Muscle of back (tissue), 13 donors: Measurements from ENCODE around the gene KRTAP2-4. TPM values are rescaled to one million over a fixed set of nuclear protein-coding genes. Genes with fewer than 3 reads are reported as not detected.
"Not testable (repeated sequence)": the region's sequence is repeated elsewhere in the genome, so short reads cannot be mapped to it uniquely, and the experiment has no call there.

Experiments used
- DNase-seq, 3 donors: peaks; one replicate each; pipeline versions ENCODE4 v3.0.0 to v3.0.0-alpha.2; 2013
- long read RNA-seq, 9 donors: transcript quantifications; one replicate each; lab custom pipeline, GENCODE V29; 2026
- polyA plus RNA-seq, 10 donors: library from polyadenylated mRNA; unstranded; fragments of 120-200 nt; gene quantifications; one replicate each; pipeline ENCODE4 v1.2.1, GENCODE V29; 2013; ENCODE audit not compliant: insufficient read length in 10 of 10

The KRTAP2-4 gene, protein sequence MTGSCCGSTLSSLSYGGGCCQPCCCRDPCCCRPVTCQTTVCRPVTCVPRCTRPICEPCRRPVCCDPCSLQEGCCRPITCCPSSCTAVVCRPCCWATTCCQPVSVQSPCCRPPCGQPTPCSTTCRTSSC
- not detected for polyA plus RNA-seq
- long read RNA-seq, donor 1: 0 reads
- long read RNA-seq, donor 2: 0 reads
- long read RNA-seq, donor 3: 0 reads
- long read RNA-seq, donor 4: 0 reads
- long read RNA-seq, donor 5: 0 reads
- long read RNA-seq, donor 6: 0 reads
- long read RNA-seq, donor 7: 0 reads
- long read RNA-seq, donor 8: 0 reads
- long read RNA-seq, donor 9: 0 reads

- DNase-seq: peak in 1 of 3 donors; percentile 76
Measured at GRCh38 chr17:41065829-41066624, at the start of gene KRTAP2-4. Gene KRTAP2-4, minus strand, starts transcription at chr17:41065879. Its CDS starts 34 bp downstream, at chr17:41065845.

GRCh38 chr17:41111151-41111885 is 45.6 kb upstream of the KRTAP2-4 start:
- no peak for DNase-seq

GRCh38 chr17:41108728-41109386 is 43.2 kb upstream of the KRTAP2-4 start:
- DNase-seq: not testable (repeated sequence)

DNA sequence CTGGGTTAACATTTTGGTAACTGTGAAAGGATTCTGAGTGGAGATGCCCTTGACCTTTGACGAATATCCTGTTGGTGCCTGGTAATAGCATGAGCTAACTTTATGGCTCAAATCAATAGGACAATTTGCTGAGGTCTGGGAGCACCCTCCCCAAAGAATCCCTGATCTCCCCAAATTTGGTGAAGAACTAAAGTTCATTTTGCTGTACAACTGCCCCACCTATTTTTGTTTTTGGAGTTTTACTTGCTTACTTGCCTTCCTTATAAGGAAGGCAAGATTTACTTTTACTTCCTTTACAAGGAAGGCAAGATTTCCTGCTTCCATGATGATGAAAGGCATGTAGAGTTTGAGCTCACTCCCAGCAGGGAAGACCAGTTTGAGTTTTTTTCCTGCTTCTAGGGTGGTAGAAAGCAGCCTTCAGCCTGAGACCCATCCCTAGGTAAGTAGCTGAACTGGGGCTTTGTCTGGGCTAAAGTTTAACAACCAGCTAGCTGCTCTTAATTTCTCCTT is 42.3 kb upstream of the KRTAP2-4 start:
- DNase-seq: no peak

DNA sequence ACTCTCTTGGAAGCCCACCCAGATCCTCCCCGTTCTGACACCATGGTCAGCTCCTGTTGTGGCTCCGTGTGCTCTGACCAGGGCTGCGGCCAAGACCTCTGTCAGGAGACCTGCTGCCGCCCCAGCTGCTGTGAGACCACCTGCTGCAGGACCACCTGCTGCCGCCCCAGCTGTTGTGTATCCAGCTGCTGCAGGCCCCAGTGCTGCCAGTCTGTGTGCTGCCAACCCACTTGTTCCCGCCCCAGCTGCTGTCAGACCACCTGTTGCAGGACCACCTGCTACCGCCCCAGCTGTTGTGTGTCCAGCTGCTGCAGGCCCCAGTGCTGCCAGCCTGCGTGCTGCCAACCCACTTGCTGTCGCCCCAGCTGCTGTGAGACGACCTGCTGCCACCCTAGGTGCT is 39.7 kb upstream of the KRTAP2-4 start, which contains the start of gene KRTAP4-9:
KRTAP4-9 (plus strand) TSS at position 43 of the 400 bp plus-strand sequence; CDS start at position 43, 0 bp downstream.
- not testable (repeated sequence) for DNase-seq

DNA sequence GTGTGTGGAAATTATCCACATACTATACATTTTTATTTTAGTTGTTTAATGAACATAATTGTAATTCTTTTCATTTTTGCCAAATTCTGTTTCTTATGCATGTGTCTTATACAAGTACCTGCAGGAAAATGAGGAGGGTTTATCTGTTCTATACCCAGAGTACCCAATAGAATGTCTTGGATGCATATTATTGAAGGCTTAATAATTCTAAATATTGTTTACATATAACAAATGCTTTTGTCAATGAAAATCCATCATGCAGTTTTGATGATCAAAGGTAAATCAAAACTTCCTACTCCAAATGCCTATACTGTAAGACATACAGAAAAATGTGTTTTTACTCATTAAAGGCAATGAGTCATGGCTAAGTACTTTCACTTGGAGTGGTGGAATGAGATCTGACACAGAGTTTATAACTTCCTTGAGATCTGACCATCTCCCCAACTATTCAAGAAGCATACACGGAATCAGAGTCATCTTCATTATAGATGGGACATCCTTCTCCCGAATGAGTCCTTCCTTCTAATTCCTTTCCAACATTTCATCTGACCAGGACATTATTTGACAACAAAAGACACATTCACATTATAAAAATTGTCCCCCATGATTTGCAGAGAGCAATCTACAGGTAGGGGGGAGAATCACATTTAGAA is 38.8 kb upstream of the KRTAP2-4 start:
- peak in 1 of 3 donors; percentile 61 for DNase-seq

DNA sequence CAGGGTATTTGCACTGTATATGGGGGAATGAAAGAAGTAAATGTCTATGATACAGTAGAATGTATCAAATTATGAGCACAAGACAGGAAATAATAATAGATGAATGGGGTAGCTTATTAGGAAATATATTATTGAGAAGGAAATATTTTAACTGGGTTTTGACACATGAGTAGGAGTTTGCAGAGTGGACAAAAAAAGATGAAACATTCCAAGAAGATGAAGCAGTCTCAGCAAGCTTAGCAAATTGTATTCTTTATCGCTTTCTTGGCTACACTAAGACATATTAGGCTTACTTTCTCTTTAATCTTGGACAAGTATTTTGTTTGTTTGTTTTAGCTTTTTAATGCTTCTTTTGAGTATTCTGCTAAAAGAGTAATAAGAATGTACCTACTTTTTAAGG is 38.2 kb upstream of the KRTAP2-4 start:
- no peak for DNase-seq

- DNase-seq: no peak
Measured at GRCh38 chr17:41101586-41102259, 36.0 kb upstream of the KRTAP2-4 start, which contains the start of gene KRTAP4-16. Gene KRTAP4-16, minus strand, starts transcription at chr17:41102209. Its CDS starts 0 bp downstream, at chr17:41102209.

- DNase-seq: peak in 1 of 3 donors; percentile 70
Measured at GRCh38 chr17:41099682-41100480, 34.2 kb upstream of the KRTAP2-4 start.

- no peak for DNase-seq
Measured at GRCh38 chr17:41098481-41098880, 32.8 kb upstream of the KRTAP2-4 start.

GRCh38 chr17:41098042-41098441 is 32.4 kb upstream of the KRTAP2-4 start, which contains the start of gene KRTAP4-8:
Gene KRTAP4-8, minus strand, starts transcription at chr17:41098142. Its CDS starts 58 bp downstream, at chr17:41098084.
- no peak for DNase-seq

GRCh38 chr17:41096055-41096454 is 30.4 kb upstream of the KRTAP2-4 start:
- no peak for DNase-seq

DNA sequence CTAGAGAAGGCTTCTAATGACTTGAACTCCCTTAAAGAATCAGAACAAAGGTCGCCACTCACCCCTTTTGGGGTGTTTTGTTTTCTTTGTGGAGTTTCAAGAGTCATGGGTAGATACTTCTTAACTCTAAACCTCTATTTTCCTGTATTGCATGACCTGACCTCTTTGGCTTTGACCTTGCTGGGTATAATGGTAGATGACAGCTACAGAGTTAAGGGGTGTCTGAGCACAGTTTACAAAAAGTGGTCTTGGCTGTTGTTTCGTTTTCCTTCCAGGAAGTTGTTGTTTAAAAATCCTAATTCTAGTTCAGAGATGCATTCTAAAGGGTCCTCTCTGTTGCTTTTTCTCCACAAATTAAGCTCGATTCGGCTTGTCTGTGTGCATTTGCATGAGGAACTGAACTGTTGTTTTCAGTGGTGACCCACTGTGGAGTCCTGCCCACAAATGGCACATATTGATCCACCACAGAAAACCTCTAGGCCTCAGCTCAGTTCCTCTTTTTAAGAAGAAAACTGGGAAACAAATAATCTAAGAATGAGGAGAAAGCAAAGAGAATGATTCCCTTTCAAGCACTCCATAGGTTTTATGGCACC is 23.2 kb upstream of the KRTAP2-4 start:
- not testable (repeated sequence) for DNase-seq

DNA sequence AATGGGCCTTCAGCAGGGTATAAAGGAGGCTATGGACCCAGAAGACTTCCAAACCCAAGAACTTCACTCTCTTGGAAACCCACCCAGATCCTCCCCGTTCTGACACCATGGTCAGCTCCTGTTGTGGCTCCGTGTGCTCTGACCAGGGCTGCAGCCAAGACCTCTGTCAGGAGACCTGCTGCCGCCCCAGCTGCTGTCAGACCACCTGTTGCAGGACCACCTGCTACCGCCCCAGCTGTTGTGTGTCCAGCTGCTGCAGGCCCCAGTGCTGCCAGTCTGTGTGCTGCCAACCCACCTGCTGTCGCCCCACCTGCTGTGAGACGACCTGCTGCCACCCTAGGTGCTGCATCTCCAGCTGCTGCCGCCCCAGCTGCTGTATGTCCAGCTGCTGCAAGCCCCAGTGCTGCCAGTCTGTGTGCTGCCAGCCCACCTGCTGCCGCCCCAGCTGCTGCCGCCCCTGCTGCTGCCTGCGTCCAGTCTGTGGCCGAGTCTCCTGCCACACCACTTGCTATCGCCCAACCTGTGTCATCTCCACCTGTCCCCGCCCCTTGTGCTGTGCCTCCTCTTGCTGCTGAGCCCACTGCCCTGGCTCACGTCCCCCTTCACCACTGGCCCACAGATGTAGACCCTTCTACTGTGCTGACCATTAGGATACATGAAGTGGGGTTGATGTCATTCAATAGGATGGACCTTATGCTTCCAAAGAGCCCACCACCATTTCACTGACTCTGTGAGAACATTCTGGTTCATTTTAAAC is 18.6 kb upstream of the KRTAP2-4 start, which contains the start of gene KRTAP4-7:
KRTAP4-7 (plus strand) TSS at position 51 of the 757 bp plus-strand sequence; CDS start at position 108, 57 bp downstream.
- not testable (repeated sequence) for DNase-seq

- not testable (repeated sequence) for DNase-seq
Measured at GRCh38 chr17:41083427-41083826, 17.7 kb upstream of the KRTAP2-4 start.

DNA sequence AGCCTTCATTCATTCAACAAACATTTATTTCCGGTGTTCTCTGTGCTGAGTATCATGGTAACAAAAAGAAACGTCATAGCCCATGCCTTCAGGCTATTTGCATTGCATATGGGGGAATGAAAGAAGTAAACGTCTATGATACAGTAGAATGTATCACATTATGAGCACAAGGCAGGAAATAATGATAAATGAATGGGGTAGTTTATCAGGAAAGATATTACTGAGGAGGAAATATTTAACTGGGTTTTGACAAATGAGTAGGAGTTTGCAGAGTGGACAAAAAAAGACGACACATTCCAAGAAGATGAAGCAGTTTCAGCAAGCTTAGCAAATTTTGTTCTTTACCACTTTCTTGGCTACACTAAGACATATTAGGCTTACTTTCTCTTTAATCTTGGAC is 16.9 kb upstream of the KRTAP2-4 start:
- no peak for DNase-seq

DNA sequence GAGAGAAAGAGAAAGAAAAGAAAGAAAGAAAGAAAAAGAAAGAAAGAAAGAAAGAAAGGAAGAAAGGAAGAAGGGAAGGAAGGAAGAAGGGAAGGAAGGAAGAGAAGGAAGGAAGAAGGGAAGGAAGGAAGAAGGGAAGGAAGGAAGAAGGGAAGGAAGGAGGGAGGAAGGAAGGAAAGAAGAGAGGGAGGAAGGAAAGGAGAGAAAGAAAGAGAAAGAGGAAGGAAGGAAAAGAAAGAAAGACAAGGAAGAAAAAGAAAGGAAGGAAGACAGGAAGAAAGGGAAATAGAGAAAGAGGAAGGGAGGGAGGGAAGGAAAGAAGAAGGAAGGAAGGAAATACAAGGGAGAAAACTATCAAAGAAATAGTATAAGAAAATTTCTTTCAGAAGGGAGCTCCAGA is 11.1 kb upstream of the KRTAP2-4 start:
- no peak for DNase-seq

GRCh38 chr17:41073676-41074075 is 8.0 kb upstream of the KRTAP2-4 start:
- DNase-seq: no peak
